ENCODE measurements around the gene CDHR3.

Gene CDHR3

DNA sequence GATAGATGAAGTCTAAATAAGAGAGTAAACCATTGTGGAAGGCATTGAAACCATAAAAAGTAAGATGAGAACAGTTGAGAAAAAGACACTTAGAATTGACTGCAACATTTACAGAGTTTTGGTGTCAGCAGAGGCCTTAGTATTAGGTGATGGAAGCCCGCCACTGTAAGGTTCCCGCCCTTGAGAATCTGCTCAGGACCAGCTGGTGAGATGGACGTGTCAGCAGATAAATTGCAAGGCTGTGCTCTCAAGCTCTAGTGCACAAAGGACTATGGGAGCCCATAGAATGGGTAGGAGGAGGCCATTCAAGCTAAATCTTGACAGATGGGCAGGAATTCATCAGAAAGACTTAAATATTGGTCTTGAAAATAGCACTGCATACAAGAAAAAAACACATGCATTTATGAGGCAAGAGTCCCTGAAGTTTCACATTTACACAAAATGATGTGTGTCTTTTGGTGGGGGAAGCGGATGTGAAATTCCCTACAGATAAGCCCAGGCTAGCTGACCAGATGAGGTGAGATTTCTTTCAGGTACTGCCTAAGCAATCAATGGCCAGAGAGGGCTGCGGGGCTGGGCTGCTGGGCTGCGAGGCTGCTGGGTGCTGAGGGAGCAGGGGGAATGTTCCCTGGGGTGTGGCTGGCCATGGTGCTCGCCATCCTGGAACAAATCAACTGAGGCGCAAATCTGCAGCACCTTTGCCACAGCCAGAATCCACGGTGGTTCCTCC lies 106.6 kb downstream of the CDHR3 start:
- DNase-seq = no peak

DNA sequence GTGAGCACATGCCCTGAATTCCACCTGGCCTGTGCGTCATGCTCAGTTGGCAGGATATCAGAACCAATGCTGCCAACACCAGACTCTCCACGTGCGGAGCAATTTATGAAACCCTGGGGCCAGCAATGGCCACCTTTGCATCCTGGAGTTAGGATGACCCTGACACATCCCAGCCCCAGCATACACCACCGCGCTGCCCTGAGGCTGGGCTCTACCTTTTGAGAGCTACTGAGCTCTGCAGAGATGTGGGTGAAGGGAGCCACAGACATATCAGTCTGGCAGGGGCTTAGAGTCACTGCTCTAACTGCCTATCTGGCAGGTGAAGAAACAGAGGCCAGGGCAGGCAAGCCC lies 107.1 kb downstream of the CDHR3 start:
- DNase-seq = no peak

DNA sequence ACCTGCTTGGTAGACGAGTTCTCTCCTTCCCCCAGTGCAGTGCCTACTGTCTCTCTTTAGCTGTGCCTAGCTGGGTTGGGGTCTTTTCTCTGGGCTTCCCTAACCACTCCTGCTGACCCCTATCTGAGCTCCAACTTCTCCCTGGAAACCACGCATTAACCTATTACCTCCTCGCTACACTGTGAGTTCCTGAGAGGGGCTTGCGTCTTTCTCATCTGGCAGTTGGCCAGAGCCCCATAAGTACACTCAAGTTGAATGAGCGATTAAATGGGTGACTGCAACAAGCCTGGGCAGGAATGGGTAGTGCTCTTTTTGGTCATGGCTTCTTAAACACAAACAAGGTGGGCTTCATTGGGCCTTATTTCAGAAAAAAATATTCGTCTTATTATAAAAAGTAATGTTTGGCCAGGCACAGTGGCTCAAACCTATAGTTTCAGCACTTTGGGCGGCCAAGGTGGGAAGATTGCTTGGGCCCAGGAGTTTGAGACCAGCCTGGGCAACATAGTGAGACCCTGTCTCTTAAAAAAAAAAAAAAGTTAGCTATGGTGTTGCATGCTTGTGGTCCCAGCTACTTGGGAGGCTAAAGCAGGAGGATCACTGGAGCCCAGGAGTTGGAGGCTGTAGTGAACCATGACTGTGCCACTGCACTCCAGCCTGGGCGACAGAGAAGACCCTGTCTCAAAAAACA lies 107.6 kb downstream of the CDHR3 start:
- DNase-seq = no peak

DNA sequence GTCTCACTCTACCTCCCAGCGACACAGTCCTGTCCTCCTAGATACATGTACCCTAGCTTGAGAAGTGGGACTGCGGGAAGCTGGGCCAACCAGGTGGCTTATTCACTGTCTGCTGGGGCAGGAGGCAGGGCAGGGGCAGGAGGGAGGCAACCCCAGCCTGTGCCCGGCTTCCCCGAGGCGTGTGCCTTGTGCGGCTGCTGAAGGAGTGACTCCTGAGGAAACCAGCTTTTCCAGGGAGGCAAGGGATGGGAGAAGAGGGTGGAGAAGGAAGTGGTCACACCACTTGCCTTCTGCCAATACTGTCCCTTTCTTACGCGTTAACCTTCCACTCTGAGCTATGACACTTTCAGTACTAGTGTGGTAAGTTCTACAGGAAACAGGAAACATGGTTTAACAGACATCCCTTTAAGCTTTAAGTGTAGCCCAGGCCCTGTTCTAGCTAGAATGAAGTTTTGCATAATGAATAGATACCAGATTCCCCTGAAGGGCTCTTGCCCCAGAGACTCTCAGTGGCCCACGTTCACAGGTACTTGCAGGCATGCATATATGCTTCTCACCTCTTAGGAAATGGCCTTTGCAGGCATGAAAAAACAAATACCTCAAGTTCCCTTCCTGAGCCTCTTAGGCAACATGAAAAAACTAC lies 108.4 kb downstream of the CDHR3 start:
- no peak for DNase-seq

DNA sequence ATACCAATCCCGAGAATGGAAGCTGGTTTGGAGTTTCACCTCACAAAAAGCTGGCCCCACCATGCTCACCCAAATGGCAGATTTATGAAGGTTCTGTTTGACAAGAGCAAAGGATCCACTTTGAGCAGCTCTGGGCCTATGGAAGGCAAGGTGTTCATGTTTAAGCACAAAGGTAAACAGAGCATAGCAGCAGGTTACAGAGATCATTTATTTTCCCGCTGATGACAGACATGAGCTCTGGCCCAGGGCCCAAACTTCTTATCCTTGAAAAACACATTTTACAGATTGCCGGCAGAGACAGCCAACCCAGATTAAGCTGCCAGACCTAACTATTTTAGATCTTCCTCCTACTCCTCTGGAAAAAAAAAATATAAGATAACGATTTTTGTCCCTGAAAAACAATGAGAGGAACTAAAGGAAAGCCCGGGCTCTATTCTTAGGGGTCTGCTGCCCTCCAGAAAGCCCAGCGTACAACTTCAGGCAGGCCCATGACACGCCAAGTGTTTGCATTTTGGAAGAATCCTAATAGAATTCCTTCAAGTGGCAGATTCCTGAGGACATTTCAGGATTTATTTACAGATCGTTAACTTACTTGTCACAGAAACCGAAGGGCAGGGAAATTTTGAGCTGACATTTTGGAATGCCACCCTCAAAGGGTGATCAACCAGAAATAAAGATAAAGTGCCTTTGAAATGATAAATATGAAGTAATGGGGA lies 109.1 kb downstream of the CDHR3 start:
- no peak for DNase-seq

DNA sequence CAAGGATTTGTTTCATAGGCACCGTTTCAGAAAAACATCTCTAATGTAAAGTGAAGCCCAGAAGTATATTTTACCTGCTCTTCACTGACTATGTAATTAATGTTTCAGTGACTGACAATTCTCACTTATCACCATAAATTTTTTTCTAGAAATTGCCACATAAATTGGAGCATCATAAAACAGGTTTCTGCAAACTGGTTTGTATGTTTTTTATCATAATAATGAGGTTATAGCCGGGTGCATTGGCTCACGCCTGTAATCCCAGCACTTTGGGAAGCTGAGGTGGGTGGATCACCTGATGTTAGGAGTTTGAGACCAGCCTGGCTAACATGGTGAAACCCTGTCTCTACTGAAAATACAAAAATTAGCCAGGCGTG lies 109.6 kb downstream of the CDHR3 start:
- no peak for DNase-seq

DNA sequence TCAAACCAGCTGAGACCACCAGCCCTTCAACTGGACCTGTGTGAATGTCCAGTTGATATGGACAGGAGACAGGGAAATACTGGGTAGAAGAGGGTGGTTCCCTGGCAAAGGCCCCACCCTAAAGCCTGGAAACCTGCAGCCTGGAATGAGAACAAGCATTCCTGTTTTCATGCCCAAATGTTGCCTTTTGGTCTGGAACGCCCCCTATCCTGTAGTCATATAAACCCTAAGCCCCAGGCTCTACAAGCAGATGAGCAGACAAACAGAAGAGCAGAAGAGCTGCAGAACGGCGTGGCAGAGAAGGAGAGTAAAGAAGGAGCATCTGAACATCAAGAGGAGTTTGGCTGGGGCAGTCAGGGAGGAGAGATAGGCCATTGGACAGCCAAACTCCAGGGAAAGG lies 110.6 kb downstream of the CDHR3 start:
- DNase-seq = no peak

DNA sequence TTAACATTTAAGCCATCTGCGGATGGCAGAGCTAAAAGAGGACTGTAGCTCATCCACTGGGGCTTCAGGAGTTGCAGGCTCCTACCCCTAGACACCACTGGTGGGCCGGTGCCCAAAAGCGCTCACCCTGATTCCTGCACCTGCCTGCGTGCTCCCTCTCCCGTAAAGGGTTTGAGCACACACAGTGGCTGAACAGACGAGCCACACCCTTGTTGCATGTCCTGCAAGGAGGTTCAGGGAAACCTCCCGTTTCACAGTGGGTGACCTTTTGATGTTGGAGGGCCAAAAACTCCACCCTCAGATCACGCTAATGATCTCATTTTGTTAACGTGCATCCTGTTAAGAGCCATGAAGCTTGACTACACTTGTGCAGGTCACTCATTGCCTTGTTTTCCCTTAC lies 111.2 kb downstream of the CDHR3 start:
- DNase-seq = no peak

DNA sequence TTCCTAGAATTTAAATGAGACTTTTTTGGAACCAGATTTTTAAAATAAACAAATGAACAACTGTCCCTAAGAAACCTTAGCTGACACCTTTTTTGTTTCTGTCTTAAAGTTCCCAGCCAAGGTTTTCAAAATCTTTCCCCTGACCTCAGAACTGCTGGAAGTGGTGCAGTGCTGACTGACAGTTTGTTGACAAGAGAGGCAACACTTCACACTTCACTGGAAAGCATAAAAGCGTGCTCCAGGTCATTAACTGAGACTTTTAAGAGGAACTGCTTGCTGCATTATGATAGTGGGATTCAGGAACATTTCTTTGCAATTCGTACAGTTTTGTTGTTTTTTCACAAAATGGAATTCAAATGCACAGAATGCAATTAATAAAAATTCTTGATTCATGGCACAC lies 112.9 kb downstream of the CDHR3 start:
- no peak for DNase-seq

DNA sequence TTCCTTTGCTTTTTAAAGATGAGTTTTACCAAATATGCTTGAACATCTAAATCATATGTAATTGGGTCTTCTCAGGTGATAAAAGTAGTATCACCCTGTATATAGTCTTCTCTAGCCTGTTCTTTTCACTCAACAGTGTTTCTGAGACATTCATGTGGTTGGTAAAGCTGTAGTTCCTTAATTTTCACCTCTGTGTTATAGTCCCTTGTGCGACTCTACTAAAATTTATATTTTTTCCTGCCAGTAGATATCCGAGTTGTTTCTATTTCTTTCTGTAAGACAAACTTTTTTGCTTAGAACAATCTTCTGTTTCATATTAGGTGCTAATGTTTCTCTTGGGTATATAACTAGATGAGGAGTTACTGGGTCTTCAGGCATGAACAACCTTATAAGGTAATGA lies 113.5 kb downstream of the CDHR3 start:
- DNase-seq = no peak

DNA sequence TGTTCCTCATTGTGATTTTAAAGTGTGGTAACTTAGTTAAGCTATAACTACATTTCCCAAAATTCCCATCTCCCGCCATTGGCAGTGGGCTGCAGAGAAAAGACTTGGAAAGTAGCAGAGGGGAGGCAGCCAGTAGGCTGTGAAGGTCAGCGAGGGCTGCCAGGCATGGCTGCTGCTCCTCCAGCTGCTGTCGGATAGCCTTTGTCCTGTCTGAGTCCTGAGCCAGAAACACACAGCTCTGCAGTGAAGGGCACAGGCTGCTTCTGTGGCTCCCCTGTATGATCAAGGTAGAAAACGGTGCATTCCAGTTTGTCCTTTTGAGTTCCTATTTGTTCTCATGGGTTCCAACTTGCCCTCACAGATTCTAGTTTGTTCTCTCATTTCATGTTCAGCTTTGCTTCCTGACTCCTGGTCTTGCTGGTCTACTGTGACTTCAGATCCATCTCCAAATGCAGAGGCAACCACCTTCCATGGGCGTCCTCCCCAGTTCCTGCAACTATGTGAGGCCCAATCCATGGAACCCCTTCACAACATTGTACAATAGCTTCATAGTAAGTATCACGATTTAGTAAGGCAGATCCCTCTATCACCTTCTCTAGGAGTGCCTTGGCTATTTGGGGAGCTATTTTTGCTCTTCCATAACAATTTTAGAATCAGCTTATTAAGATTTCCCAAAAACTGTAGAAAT lies 117.4 kb downstream of the CDHR3 start:
- DNase-seq = no peak

DNA sequence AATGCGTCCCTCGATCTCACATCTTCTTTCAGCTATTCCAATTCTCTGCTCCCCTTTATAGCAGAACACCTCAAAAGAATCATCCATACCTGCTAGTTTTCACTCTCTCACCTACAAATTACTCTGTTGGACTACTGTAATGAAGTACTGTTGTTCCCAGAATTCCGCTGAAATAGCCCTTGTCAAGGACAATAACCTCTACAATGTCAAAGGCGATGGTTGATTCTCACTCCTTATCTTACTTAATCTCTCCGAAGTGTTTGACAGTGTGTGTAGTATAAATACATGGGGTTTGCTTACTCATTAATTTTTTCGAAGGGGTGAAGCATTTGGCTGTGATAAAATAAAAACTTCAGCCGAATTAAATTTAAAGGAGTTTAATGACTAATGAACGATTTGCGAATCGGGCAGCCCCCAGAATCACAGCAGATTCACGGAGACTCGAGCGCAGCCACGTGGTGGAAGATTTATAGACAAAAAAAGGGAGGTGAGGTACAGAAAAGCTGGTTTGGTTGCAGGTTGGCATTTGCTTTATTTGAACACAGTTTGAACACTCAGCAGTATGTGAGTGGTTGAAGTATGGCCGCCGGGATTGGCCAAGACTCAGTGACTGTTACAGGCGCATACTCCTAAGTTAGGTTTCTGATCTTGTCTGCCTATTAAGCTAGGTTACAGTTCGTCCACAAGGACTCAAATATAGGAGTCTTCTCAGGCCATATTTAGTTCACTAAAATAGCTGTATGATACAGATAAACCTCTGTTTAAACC lies 119.2 kb downstream of the CDHR3 start:
- DNase-seq = no peak
